NOMO-1 treated with DMSO at 0.1 percent for 48 hours (cell line): Measurements from ENCODE around the gene CD44.

Experiments used
- DNase-seq: peaks from one replicate; lab custom pipeline; 2025; ENCODE audit not compliant: unreplicated experiment; lab: John Stamatoyannopoulos, UW

The CD44 gene

GRCh38 chr11:35250621-35251020, 111.7 kb downstream of the CD44 start:
- peak; percentile 16 for DNase-seq

- no peak for DNase-seq
Measured at GRCh38 chr11:35253237-35253636, 114.3 kb downstream of the CD44 start.

GRCh38 chr11:35255514-35255913, 116.5 kb downstream of the CD44 start:
- no peak for DNase-seq

- no peak for DNase-seq
Measured at GRCh38 chr11:35256296-35256695, 117.3 kb downstream of the CD44 start.

GRCh38 chr11:35257281-35257680, 118.3 kb downstream of the CD44 start:
- peak; percentile 28 for DNase-seq

GRCh38 chr11:35259529-35259928, 120.6 kb downstream of the CD44 start:
- no peak for DNase-seq

GRCh38 chr11:35260342-35260985, 121.5 kb downstream of the CD44 start:
- DNase-seq = no peak

- DNase-seq = no peak
Measured at GRCh38 chr11:35261197-35261596, 122.2 kb downstream of the CD44 start.

- no peak for DNase-seq
Measured at GRCh38 chr11:35262056-35262455, 123.1 kb downstream of the CD44 start.

GRCh38 chr11:35262735-35263134, 123.8 kb downstream of the CD44 start:
- no peak for DNase-seq

- DNase-seq = no peak
Measured at GRCh38 chr11:35265755-35266454, 126.9 kb downstream of the CD44 start.

- no peak for DNase-seq
Measured at GRCh38 chr11:35267504-35267903, 128.5 kb downstream of the CD44 start.

GRCh38 chr11:35270342-35270741, 131.4 kb downstream of the CD44 start:
- no peak for DNase-seq

- no peak for DNase-seq
Measured at GRCh38 chr11:35271031-35271430, 132.1 kb downstream of the CD44 start.

GRCh38 chr11:35272391-35272902, 133.5 kb downstream of the CD44 start:
- DNase-seq = peak; percentile 79

GRCh38 chr11:35274909-35275785, 136.2 kb downstream of the CD44 start:
- no peak for DNase-seq

GRCh38 chr11:35275786-35276170, 136.8 kb downstream of the CD44 start:
- DNase-seq = no peak

GRCh38 chr11:35276396-35277145, 137.6 kb downstream of the CD44 start:
- DNase-seq = no peak

- DNase-seq = no peak
Measured at GRCh38 chr11:35277827-35278226, 138.9 kb downstream of the CD44 start.

- no peak for DNase-seq
Measured at GRCh38 chr11:35280727-35281126, 141.8 kb downstream of the CD44 start.

GRCh38 chr11:35281169-35281688, 142.3 kb downstream of the CD44 start:
- DNase-seq = no peak
